Mucosa of rectum (tissue), 2 donors: ENCODE results near the gene SRCIN1.

ENCODE experiments used
- H3K27ac ChIP-seq, 2 donors: one replicate each; pipeline ENCODE4 v1.7.0; 2013; ENCODE audit warnings: inconsistent platforms in 2 of 2, low read depth in 2 of 2, low read length in 2 of 2
- H3K27me3 ChIP-seq, 2 donors: one replicate each; pipeline ENCODE4 v1.7.0; 2013; ENCODE audit warnings: low read length in 2 of 2; ENCODE audit not compliant: control insufficient read depth in 2 of 2, insufficient read depth in 2 of 2
- H3K36me3 ChIP-seq, 2 donors: one replicate each; pipeline ENCODE4 v1.7.0; 2013; ENCODE audit warnings: low read length in 2 of 2; ENCODE audit not compliant: control insufficient read depth in 2 of 2, insufficient read depth in 2 of 2
- H3K4me1 ChIP-seq, 2 donors: one replicate each; pipeline ENCODE4 v1.7.0; 2013; ENCODE audit warnings: low read length in 2 of 2, mild to moderate bottlenecking in 1 of 2; ENCODE audit not compliant: control insufficient read depth in 2 of 2, insufficient read depth in 2 of 2
- H3K4me3 ChIP-seq, 2 donors: one replicate each; pipeline ENCODE4 v1.7.0; 2013; ENCODE audit warnings: low read length in 2 of 2
- H3K9ac ChIP-seq, 2 donors: one replicate each; pipeline ENCODE4 v1.7.0; 2013; ENCODE audit warnings: low read length in 2 of 2, low read depth in 1 of 2, mild to moderate bottlenecking in 1 of 2
- H3K9me3 ChIP-seq, 2 donors: one replicate each; pipeline ENCODE4 v1.7.0; 2013; ENCODE audit warnings: low read length in 2 of 2; ENCODE audit not compliant: control insufficient read depth in 2 of 2
- donor health status: healthy.
- donor health status: Normal muscosa, but diverticular disease.

The SRCIN1 gene

DNA sequence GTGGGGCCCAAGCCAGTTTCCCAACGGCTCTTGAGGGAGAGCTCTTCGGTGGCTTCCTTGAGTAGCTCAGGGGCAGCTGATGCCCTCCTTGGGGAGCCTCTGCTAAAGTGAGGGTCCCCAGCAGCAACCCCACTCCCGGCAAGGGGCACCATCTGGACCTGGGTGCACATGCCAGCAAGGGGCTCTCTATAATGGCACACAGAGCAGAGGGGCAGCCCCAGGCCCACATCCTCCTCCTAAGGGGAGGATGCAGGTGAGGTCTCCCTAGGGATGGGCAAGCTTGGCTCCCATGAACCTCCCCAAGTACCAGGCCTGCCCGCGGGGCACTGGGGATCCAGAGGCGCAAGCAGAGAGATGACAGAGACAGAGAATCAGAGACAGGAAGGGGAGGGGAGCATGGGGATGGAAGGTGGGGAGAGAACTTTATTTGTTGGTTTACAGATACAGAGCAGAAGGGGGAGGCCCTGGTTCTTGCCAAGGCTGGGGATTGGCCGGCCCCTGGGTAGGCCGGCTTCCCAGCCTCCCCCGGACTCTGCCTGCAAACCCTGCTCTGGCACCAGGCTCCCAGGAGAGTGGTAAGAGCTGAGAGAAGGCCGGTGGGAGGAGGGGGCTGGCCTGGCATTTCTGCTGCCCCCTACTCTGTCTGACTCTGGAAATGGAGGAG is 61.4 kb downstream of the SRCIN1 start:
- Histone ChIP-seq H3K9ac (no peak overlapping the region), H3K27ac (no peak overlapping the region), H3K27me3 (no peaks in the 10 kb centered on the region), H3K4me1 (no peaks in the 10 kb centered on the region), H3K36me3 (no peaks in the 10 kb centered on the region), H3K9me3 (no peaks in the 10 kb centered on the region), H3K4me3 (no peak overlapping the region)

DNA sequence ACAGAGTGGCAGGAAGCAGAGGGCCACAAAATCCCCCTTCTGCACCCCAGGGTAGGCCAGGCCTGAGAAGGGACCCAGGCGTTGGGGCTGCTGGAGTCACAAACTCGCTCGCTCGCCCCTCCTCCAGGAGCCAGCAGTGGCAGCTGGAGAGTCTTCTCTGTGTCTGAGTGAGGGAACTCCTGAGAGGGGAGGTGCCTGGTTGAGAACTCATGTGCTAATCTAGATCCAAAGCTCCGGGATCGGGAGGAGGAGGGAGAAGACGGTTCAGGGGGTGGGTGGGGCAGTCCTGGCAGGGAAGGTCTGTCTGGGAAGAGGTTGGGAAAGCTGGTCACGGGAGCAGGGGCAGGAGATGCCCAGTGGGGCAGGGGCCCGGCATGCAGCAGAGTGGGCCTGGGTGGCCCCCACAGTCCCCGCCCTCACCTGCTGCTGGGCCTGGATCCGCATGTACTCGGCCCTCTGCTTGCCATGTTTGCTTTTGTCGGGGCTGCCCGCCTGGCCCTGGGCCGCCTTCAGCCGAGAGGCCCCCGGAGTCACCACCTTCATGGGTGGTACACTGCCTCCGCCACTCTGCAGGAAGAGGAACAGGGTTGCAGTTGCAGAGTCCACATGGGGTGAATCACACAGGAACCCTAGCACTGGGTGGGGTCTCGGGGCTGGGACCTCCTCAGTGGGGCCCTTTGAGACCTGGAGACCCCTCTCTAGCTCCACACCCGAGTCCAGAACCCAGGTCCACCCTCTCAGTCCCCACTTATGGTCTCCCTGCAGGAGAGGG is 62.2 kb downstream of the SRCIN1 start:
- Histone ChIP-seq H3K9ac (no peak overlapping the region), H3K36me3 (no peaks in the 10 kb centered on the region), H3K4me3 (no peak overlapping the region), H3K27me3 (no peaks in the 10 kb centered on the region), H3K4me1 (peaks cover 0 to 5% of the 10 kb centered on the region in 2 donors), H3K27ac (no peak overlapping the region), H3K9me3 (no peaks in the 10 kb centered on the region)

DNA sequence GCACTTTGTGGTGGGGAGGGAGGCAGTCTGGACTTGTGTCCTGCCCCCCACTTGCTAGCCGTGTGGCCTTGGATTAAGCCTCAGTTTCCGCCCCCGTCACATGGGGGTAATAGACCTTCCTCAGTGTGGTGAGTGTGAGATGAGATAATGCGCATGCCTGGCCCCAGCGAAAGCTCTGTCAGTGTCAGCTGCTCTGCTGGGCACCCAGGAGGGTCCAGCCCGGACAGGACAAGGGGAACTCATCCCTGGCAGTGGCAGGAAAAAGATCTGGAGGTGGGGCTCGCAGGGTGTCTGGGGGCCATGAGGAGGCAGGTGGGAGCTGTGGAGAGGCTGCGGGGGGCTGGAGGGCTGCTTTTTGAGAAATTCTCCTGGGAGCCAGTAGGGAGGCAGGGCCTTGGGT is 63.5 kb downstream of the SRCIN1 start:
- peaks cover 0 to 5% of the 10 kb centered on the region in 2 donors for H3K4me1 ChIP-seq
- no peak overlapping the region for H3K27ac ChIP-seq
- H3K4me3 ChIP-seq = no peak overlapping the region
- no peaks in the 10 kb centered on the region for H3K9me3 ChIP-seq
- H3K27me3 ChIP-seq = no peaks in the 10 kb centered on the region
- H3K9ac ChIP-seq = no peak overlapping the region
- H3K36me3 ChIP-seq = no peaks in the 10 kb centered on the region

DNA sequence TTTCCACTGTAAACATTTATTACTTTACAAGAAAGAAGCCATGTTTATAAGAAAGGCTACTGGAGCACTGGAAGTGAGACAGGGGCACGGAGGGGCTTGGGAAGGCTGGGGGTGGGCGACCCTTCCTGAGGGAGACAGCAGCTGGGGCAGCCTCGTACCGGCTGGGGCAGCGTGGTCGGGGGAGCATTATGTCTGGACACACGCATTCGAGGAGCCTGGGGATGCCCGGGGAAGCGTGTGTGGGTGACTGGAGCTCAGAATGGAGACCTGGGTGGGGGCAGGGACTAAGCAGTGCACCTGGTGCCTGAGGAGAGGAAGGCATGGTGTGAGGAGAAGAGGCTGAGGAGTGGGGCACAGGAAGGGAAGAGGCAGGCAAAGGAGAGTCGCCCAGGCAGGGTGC is 64.5 kb downstream of the SRCIN1 start:
- H3K4me3 ChIP-seq = no peak overlapping the region
- H3K36me3 ChIP-seq = no peaks in the 10 kb centered on the region
- peaks cover 0 to 5% of the 10 kb centered on the region in 2 donors for H3K4me1 ChIP-seq
- no peak overlapping the region for H3K9ac ChIP-seq
- H3K9me3 ChIP-seq = no peaks in the 10 kb centered on the region
- peaks cover under 1 to 4% of the 10 kb centered on the region in 2 donors for H3K27me3 ChIP-seq
- H3K27ac ChIP-seq = no peak overlapping the region

GRCh38 chr17:38540514-38541045 is 65.2 kb downstream of the SRCIN1 start:
- Histone ChIP-seq H3K9ac (no peak overlapping the region), H3K9me3 (no peaks in the 10 kb centered on the region), H3K4me1 (peaks cover 0 to 5% of the 10 kb centered on the region in 2 donors), H3K36me3 (no peaks in the 10 kb centered on the region), H3K27ac (no peak overlapping the region), H3K4me3 (no peak overlapping the region), H3K27me3 (peaks cover 5% of the 10 kb centered on the region in 2 donors)

DNA sequence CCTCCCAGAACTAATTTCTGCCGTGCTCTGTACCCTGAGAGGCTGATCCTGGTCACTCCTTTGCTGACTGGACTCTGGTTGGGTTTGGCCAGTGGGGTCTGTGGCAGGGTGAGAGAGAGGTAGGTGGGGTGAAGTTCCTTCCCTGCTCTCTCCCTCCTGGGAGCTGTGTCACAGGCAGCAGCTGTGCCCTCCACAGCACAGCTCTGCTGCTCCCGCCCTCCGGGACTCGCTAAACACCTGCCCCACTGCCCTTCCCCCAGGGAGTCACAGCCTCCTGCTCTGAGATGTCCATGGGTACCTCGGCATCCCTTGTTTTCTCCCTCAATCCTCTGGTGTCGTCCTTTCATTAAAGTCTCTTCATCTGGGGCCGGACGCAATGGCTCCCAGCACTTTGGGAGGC is 66.4 kb downstream of the SRCIN1 start:
- Histone ChIP-seq H3K27me3 (peaks cover 5 to 8% of the 10 kb centered on the region in 2 donors), H3K4me3 (no peak overlapping the region), H3K36me3 (no peaks in the 10 kb centered on the region), H3K4me1 (peaks cover 0 to 5% of the 10 kb centered on the region in 2 donors), H3K9me3 (no peaks in the 10 kb centered on the region), H3K27ac (no peak overlapping the region), H3K9ac (no peak overlapping the region)

GRCh38 chr17:38538906-38539305 is 66.8 kb downstream of the SRCIN1 start:
- H3K4me3 ChIP-seq = no peak overlapping the region
- peaks cover 5 to 12% of the 10 kb centered on the region in 2 donors for H3K27me3 ChIP-seq
- no peak overlapping the region for H3K27ac ChIP-seq
- no peaks in the 10 kb centered on the region for H3K9me3 ChIP-seq
- no peak overlapping the region for H3K9ac ChIP-seq
- no peaks in the 10 kb centered on the region for H3K36me3 ChIP-seq
- peaks cover 0 to 5% of the 10 kb centered on the region in 2 donors for H3K4me1 ChIP-seq

DNA sequence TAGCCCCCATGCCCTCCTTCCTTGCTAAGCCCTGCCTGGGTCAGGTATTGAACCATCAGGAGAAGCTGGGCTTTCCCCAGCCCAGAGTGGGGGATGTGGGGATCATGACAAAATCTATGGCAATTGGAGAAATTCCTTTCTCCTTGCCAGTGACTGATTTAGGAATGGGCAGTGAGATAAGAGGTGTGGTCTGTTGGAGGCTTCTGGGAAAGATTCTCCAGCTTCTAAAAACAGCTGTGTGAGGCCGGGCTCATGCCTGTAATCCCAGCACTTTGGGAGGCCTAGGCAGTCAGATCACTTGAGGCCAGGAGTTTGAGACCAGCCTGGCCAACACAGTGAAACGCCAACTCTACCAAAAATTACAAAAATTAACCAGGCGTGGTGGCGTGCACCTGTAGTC is 69.1 kb downstream of the SRCIN1 start:
- Histone ChIP-seq H3K27me3 (peaks cover 11 to 20% of the 10 kb centered on the region in 2 donors), H3K4me3 (no peak overlapping the region), H3K9ac (no peak overlapping the region), H3K4me1 (peaks cover 0 to 5% of the 10 kb centered on the region in 2 donors), H3K36me3 (no peaks in the 10 kb centered on the region), H3K27ac (no peak overlapping the region), H3K9me3 (no peaks in the 10 kb centered on the region)

DNA sequence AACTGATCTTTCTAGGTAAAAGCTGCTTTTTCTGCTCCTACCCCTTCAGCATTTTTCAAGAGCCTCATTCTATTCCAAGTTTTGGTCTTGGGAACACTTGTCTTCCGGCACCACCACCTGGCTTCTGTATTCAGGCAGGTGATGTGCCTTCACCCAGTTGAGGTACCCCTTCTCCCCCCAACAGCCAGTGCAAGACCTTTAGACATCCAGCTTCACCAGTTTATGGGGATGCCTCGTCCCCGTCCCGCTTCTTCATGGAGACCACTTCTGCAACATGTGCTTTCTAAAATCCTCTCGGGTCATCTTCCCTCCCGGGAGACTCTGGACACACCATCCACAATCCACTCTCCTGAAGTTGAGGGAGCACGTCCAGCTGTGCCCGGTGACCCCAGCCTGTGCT is 69.9 kb downstream of the SRCIN1 start:
- Histone ChIP-seq H3K36me3 (no peaks in the 10 kb centered on the region), H3K9me3 (no peaks in the 10 kb centered on the region), H3K4me3 (no peak overlapping the region), H3K4me1 (peaks cover 0 to 5% of the 10 kb centered on the region in 2 donors), H3K9ac (no peak overlapping the region), H3K27ac (no peak overlapping the region), H3K27me3 (peaks cover 11 to 20% of the 10 kb centered on the region in 2 donors)

DNA sequence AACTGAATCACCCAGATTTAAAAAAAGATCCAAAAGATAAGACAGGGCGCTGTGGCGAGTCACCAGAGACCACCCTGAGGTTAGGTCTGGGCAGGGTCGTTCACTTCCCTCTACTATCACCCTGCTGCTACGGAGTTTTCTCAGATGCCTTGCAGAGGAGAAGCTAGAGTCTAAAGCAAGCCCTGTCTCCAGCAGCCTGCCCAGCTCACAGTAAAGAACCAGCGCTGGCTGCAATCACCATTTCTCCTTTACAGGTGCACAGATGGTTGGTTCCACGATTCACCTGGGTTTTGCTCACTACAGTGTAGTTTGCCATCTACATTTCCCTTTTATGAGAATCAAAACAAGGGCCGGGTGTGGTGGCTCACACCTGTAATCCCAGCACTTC is 71.3 kb downstream of the SRCIN1 start:
- no peaks in the 10 kb centered on the region for H3K9me3 ChIP-seq
- H3K4me3 ChIP-seq = no peak overlapping the region
- H3K27me3 ChIP-seq = peaks cover 11 to 23% of the 10 kb centered on the region in 2 donors
- H3K27ac ChIP-seq = no peak overlapping the region
- no peak overlapping the region for H3K9ac ChIP-seq
- H3K36me3 ChIP-seq = no peaks in the 10 kb centered on the region
- H3K4me1 ChIP-seq = peaks cover 0 to 5% of the 10 kb centered on the region in 2 donors
